GM12865 (cell line): ENCODE results near the gene VAMP8.
"Not testable (repeated sequence)": the region's sequence is repeated elsewhere in the genome, so short reads cannot be mapped to it uniquely, and the experiment has no call there.

ENCODE experiments used
- DNase-seq: peaks from one replicate; pipeline ENCODE4 v3.0.0; 2010; ENCODE audit warnings: low read depth
- H3K4me3 ChIP-seq: 2 replicates; pipeline ENCODE4 v1.5.1; 2011; ENCODE audit warnings: mild to moderate bottlenecking, low read depth, low read length, control low read depth
- TF ChIP-seq, protein P1 (sequence below): IDR thresholded peaks from 2 replicates; pipeline ENCODE4 v1.5.1; 2011; ENCODE audit warnings: low read length, control low read depth, low read depth, inconsistent platforms; ENCODE audit not compliant: insufficient read depth; ENCODE audit errors: missing control alignments

Gene VAMP8

GRCh38 chr2:85554980-85555612, 22.3 kb upstream of the VAMP8 start:
- DNase-seq = no peak
- H3K4me3 ChIP-seq = no peak overlapping the region
- TF ChIP-seq, protein P1, sequence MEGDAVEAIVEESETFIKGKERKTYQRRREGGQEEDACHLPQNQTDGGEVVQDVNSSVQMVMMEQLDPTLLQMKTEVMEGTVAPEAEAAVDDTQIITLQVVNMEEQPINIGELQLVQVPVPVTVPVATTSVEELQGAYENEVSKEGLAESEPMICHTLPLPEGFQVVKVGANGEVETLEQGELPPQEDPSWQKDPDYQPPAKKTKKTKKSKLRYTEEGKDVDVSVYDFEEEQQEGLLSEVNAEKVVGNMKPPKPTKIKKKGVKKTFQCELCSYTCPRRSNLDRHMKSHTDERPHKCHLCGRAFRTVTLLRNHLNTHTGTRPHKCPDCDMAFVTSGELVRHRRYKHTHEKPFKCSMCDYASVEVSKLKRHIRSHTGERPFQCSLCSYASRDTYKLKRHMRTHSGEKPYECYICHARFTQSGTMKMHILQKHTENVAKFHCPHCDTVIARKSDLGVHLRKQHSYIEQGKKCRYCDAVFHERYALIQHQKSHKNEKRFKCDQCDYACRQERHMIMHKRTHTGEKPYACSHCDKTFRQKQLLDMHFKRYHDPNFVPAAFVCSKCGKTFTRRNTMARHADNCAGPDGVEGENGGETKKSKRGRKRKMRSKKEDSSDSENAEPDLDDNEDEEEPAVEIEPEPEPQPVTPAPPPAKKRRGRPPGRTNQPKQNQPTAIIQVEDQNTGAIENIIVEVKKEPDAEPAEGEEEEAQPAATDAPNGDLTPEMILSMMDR = no peak

- no peak overlapping the region for H3K4me3 ChIP-seq
- TF ChIP-seq, protein P1 = no peak
- no peak for DNase-seq
Observed at GRCh38 chr2:85557130-85557529, 20.3 kb upstream of the VAMP8 start.

- DNase-seq = no peak
- H3K4me3 ChIP-seq = no peak overlapping the region
- TF ChIP-seq, protein P1 = no peak
Observed at GRCh38 chr2:85558160-85558559, 19.2 kb upstream of the VAMP8 start.

DNA sequence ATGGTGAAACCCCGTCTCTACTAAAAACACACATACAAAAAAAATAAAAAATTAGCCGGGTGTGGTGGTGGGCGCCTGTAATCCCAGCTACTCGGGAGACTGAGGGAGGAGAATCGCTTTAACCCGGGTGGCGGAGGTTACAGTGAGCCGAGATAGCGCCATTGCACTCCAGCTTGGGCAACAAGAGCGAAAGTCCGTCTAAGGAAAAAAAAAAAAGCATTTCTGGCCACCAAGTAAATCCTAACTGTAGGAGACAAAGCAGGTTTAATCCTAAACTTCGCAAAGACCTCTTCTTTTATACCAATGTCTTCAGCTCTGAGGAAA, 17.0 kb upstream of the VAMP8 start:
- peak overlapping the region; percentile 89 for H3K4me3 ChIP-seq
- not testable (repeated sequence) for DNase-seq

DNA sequence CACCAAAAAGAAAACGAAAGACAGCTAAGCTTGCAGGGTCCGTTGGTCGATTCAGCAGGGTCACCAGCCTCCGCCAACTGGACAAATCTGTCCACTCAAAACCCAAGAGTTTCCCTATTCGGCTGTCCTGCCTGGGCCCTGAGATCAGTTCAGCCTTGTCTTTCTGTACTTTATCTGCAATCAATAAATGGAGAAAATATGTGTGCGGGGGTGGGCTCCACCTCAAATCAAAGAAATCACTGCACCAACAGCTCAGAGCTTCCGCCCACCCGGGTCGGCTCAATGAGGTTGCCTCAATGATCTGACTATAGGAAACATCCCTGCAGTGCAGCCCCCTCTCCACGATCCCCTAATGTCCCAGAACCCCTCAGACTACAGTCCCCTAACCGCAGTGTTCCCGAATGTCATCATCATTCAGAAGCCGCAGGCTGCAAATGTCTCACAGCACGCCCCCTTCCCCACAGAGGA, 16.5 kb upstream of the VAMP8 start:
- TF ChIP-seq, protein P1 = no peak
- DNase-seq = no peak
- H3K4me3 ChIP-seq = peak overlapping the region; percentile 89

DNA sequence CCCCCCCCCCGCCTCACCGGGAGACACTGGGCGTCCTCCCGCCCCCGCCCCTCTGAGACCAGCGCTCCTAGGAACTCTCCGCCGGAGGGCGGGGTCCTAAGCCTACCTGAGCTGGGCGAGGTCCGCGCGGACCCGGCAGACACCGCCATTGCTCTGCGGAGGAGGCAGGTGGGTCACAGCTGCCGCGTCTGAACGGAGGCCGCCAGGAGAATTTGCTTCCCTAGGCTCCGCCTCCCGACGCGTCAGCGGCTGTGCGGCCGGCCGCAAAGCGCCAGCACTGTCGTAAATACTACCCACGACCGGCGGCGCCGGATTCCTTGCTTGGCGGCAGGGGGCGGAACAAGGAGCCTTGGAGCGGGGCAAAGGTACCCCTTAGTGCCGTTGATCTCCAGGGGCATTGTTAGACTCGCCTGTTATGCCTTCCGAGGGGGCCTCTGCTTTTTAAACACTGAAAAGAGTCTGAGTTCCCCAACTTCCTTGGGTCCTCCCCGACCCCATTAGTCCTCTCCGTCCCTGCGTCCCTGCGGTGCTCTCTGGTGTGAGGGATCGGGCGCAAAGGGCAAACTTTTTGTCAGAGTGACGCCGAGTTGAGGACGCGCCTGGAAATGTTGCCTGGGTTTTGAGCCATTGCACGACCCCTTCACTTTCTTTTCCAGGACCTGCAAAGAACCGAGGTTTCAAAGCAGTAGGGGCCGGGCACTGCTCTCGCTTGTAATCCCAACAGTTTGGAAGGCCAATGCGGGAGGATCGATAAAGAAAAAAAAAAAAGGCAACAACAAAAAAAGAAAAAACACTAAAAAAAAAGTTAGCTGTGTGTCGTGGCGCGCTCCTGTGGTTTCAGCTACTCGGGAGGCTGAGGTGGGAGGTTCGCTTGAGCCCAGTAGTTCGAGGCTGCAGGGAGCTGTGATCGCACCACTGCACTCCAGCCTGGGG, 15.8 kb upstream of the VAMP8 start, which contains the start of gene GGCX:
Gene GGCX (minus strand): TSS at position 214 of the 933 bp plus-strand sequence. CDS start 65 bp downstream, at position 149.
- TF ChIP-seq, protein P1 = no peak
- peak; percentile 98 for DNase-seq
- peak within 1 kb of the TSS; percentile 89 for H3K4me3 ChIP-seq

DNA sequence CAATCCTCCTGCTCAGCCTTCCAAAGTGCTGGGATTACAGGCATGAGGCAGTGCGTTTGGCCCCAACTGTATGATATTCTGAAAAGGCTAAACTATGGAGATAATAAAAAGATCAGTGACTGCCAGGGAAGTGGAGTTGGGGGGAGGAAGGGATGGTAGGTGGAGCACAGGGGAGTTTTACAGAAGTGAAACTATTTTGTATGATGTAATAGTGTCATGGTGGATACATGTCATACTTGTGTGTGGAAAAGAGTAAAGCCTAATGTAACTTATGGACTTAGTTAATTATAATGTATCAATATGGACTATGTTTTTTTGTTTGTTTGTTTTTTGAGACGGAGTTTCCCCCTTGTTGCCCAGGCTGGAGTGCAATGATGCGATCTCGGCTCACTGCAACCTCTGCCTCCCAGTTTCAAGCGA, 13.2 kb upstream of the VAMP8 start:
- DNase-seq = peak; percentile 31
- H3K4me3 ChIP-seq = no peak overlapping the region
- TF ChIP-seq, protein P1 = no peak
